HG03442 (cell line): ENCODE data around the gene TGFBR2.

Experiments used
- ATAC-seq: cut with Tn5 transposase; IDR thresholded peaks from one replicate; pipeline ENCODE4 v1.9.1; 2021; ENCODE audit warnings: mild to moderate bottlenecking, moderate library complexity; ENCODE audit not compliant: unreplicated experiment

The TGFBR2 gene

DNA sequence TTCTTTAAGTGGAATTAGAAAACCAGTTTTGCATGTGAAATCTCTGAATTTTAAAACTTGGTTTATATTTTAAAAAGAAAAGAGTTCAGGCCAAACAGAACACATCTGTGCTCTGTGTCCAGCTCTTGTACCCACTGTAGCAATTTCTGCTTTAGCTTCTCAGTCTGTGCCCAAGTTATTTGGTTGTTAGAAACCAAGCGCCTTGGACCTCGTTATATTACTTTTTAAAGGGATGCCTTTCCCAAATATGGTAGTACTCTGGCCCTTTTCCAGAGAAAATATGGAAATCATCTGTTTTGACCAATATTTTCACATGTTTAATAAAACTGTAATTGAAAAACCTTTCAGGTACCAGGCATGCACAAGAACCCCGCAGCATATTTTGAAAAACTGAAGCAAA lies 27.3 kb downstream of the TGFBR2 start:
- ATAC-seq = no peak

DNA sequence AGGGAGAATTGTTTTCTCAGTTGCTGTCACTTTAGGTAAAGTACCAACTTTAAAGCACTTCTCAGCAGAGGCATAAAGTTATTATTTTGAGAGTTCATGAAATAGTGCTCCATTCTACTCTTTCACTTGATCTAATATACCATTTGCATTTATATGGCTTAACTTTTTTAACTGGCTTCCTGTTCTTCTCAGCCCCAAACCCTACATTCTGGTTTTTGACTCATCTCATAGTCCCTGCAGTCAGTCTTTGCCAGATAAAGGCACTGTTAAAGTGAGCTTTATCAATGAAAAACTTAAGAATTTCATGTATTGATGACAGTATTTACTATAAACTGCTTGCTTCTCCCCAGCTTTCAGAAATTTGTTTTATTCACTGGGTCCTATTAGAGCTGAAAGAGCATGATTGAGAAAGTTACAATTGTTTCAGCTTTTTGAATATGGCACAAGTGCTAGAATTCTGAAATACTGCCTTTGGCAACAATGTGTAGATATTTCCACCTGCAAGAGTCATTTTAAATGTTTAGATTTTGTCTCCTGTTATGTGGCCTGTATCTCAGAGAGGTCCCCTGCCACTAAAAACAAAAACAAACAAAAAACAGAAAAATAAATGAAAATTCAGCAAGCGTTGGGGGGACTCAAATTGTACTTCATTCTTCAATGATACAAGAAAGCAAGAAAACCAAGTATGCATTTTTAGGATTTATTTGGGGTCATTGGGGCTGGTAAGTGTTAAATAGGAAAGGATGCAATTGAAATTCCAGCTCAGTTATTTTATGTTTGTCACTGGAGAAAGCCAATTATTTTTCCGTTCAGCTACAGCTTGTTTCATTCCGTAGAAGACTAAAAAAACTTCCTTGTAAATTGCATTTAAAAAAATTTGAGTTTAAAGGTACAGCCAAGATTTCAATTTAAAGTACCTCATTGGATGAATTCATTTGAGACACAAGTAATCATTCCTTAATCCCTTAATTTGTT lies 28.6 kb downstream of the TGFBR2 start:
- ATAC-seq = no peak

DNA sequence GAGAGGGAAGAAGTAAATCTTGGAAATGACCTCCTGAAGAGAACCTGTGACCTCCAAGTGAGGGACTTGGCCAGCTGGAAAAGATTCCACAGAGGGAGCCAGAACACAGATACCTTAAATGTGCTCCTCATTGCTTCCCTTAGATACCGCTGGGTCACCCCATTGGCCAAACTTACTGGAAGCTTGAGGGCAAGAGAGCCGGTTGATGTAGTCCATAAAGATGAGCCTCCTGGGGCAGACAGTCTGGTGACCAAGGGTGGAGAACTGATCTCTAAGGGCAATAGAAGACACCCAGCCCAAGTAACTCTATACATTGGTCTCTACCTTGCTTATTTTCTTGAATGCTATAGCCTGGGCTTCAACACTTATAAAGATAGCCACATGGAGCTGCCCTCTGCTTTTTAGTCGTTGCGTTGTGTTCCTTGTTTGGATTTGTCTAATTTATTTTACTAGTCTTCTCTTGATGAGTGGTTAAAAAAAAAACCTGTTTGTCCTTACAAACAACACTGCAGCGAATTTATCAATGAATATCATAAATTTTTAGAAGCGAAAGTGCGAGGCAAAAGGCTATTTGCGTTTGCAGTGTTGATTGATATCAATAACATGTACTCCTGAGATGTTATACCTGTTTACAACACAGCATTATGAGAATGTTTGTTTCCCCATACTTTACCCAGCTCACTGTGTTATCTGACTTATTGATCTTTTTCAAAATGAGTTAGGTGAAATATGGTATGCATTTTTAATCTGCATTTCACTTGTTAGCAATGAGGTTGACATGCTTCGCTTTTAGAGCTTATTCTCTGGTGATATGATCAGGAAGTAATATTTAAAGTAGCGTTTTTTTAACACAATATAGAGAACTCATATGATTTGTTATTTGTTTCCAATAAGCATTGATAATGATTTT lies 31.2 kb downstream of the TGFBR2 start:
- ATAC-seq = no peak

DNA sequence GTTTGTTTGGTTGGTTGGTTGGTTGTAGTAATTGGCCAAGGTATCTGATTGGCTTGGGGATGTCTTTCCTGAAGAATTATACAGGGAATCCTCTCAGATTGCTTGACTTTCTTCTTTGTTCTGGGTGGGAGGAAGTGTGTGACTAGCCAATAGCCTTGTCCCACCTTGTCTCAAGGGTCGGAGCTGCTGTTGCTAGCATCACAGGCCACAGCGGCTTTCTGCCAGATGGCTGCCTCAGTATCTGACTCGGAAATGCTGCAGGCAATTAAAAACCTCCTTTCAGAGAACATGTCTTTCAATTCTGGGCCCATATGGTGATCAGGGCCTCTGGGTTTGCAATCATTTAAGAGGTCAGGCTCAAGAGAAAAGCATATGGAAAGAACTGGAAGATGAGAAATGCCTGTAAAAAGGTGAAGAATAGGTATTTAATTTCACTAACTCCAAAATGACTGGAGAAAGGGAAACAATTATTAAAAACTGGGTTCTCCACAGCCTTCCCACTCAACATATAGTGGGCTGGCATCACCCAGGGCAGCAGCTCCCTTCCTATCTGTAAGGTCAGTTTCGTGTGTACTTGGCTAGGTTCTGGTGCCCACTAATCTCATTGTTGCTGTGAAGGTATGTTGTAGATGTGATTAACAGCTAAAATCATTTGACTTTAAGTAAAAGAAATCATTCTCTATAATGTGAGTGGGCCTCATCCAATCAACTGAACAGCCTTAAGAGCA lies 32.4 kb downstream of the TGFBR2 start:
- ATAC-seq = no peak

DNA sequence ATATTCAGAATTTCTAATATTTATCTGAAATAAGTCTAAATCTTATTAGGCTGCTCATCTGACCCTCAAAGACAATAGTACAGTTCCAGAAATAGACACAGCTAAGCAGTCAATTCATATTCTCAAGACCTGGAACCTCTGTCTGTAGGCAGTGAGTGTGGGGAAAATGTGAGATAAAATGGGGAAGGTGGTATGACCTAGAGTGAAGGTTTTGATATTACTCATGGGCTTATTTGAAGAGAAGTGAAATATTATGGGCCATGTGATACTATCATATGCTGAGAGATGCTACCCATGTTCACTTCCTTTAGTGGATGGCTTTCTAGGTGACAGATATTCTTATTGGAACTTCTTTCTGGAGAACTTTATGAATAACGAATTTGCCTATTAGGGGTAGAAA lies 33.5 kb downstream of the TGFBR2 start:
- ATAC-seq = peak; percentile 88

DNA sequence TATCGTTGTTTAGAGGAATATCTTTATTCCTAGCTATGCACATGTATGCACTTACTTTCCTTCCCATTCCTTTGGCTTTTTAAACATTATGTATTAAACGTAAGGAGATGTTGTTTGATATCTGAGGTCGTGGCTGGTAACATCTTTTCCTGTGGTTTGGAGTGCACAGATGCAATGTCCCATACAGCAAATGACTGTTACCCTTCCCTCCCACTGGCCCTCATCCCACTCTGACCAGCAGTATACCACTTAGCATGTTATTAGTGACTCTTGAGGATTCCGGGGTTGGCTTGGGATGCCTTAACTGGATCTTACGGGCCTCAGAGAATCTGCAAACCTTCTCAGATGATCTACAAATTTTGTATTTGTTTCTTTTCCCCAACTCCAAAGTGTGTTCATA lies 34.5 kb downstream of the TGFBR2 start:
- no peak for ATAC-seq

DNA sequence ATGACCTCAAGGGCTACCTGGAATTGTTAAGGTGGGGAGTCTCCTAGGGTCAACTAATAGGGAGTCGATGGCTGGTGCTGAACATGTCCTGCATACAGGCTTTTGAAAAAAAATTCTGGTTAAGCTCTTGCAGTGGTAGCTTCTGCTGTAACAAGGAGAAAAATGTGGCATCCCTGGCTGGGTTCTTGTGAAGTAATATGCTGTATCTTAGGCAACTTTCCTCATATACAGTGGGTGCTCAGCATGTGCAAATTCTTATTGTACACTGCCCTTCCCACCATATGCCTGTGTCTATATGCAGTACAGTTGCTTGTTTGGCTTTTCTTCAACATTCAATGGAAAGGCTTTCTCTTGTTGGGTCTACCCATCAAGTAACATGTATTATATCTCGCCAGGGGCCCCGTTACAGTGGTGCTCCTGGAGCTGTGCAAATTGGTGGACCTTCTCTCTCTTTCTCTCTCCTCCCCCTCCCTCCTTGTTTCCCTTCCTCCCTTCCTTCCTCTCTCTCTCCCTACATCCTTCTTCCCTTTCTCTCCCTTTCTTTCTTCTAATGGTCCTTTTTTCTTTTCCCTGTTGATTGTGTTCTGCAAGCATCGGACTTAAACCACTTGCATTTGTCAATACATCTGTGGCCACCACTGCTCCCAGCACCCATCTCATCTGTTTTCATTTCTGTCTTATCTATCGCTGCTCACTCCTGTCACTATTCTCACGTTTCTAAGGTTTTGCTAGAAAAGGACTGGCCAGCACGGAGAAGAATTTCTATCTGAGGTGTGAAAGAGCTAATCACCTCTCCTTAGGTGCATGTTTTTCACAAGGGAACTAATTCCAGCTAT lies 35.2 kb downstream of the TGFBR2 start:
- ATAC-seq = no peak

DNA sequence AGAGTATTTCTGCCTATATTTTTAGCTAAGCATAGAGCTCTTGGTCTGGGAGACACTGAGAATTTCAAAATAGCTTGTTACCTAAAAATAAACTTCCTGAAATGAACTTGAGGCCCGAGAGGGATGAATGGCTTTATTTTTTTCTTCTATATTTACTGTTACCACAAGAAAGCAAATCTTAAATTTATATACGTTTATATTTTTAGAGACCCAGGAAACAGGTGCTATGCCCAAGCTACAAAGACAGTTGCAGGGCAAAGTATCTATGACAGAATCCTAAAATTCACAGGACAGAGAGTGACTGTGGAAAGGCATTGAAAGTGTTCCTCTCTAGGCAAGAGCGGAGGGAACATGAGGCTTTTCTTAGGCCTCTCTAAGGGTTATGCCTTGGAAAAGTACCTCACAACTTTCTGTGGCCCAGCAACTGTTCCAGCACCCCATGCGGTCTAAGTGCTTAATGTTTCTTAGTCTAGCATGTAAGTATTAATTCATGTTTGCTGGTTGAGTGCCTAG lies 36.5 kb downstream of the TGFBR2 start:
- ATAC-seq = no peak

DNA sequence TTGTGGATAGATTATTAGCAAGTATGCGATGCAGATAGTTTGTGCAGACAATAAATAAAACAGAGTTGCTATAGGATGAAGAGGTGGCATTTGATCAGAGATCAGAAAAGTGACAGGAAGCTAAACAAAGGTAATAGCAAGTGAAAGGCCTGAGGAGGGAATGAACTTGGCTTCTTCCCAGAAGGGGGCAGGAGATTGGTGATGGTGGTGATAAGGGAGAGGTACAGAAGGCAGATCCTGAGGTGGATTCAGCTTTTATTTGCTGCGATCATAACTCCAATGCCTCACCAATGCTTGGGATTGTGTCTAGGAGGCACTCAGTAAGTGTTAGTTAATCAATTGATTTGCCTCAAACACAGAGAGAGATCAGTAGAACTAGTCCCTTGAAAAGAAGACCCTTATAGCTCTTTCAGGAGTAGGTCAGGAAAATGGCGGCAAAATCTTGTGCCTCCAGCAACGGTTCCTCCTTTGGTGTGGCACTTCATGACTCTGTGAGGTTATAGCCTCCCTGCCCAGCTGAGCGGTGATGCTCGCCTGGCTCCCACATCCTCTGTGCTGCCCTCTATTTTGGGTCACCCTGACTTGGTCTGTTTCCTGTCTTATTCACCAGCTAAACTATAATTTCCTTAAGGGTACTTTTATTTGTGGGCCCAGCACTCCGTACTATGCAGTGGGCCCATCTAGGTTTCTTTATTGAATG lies 37.5 kb downstream of the TGFBR2 start:
- no peak for ATAC-seq

DNA sequence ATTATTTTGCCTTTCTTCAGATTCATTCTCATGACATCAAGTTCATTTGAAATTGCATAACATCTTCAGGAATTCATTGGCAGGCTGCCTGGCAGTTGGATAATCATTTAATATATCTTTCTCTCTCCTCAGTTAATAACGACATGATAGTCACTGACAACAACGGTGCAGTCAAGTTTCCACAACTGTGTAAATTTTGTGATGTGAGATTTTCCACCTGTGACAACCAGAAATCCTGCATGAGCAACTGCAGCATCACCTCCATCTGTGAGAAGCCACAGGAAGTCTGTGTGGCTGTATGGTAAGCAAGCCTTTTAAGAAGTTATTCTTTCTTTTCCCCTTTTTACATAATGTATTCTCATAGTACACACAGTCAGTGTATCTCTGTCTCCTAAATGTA lies 38.2 kb downstream of the TGFBR2 start:
- ATAC-seq = peak; percentile 52

DNA sequence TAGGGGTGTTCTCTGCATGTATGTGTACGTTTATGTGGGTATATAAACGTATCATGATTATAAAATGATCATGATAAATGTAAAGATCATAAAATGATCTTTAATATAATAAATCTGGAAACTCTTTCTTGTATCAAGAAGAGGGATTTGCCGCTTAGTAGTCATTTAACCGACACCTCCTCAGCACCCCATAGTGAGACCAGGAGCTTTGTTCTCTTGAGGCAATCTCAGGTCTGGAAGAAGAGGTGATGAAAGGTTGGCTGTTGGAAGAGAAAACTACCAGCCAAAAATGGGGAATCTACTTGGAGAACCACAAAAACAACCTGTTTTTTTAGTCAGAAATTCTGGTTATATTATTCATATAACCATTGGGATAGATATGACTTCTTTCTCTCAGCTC lies 38.7 kb downstream of the TGFBR2 start:
- no peak for ATAC-seq

DNA sequence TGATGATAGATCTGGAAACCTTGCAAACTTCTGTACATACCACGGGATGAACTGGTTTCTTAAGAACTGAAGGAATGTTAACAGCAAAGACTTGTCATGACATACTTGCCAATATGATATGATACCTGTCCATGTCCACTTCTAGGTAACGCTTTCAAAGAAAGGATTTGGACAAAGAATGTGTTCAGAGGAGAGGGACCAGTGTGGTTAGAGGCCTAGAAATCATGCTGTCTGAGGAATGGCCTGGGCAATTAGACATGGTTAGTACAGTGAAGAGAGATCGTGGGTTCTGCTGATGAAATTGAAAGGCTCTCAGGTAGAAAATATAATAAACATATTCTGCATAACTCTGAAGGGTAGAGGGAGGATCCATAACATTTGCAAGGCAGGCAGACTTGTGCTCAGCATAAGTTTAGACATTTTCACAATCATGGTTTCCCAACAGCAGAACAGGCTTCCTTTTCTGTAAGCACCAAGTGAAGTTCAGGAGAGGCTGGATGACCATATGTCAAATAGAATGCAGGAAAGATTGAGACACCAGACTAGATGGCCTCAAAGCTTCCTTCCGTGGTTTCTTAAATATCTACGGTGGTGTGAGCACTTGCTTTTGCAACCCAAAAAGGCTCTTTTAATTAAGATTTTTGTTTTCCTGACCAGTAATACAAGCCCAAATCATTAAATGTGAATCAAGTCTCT lies 39.9 kb downstream of the TGFBR2 start:
- no peak for ATAC-seq

DNA sequence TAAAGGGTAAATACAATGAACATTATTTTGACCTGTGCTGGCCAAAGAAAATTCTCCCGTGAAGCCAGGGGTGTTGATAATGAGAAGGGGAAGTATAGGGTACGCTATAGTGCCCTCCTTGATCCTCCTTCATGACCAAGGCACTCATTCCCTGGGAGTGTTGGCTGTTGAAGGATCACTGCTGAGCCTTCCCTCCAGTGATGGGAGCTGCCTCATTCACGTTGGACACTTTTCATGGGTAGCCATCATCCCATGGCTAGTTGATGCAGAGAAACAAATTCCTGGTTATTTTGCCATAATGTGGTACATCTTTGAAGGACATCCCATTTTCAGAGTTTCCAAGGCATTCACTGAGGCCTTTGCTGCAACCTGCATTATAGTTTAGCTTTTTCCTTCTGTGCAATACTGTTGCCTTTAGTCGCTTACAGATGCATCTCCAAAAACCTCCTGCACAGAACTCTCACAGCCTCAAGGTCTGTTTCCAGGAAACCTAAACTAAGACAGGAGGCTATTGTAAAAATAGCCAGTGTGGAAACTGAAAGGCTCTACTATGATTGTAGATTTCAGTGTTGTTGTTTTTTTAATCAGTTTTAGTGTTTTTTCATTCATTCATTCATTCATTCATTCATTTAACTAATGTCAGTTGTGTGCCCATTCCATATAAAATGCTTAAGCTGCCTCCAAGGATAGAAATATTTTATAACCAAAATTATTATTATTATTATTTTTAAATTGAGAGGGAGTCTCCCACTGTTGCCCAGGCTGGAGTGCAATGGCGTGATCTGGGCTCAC lies 40.8 kb downstream of the TGFBR2 start:
- no peak for ATAC-seq

DNA sequence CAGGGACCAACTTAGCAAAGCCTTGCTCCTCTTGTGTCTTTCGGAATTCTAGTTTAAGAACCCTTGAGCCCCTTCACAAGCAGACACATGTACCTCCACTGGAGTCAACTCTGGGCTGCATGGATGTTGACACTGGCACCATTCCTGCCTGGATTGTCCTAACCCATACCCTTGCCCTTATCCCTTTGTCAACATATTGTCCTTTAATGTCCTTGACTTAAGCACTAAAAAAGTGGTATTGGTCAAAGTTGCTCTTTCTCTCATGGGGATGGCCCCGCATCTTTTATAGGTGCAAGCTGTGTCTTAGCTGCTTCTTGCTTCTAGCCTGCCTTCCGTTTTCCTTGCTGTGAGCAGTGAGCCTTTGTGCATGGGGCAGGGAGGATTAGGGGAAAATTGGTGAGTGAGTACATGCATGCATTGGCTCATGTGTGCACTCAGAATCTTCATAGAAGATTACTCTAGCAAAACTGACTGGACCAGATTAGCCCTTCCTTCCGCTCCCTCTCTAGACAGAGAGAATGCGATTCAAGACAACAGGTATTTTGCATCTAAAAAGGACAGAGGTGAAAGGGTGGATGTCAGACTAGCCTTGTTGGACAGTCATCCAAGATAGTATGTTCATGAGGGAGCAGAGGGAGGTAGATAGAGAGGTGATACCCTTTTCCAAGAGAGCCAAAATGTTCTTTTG lies 42.4 kb downstream of the TGFBR2 start:
- no peak for ATAC-seq

DNA sequence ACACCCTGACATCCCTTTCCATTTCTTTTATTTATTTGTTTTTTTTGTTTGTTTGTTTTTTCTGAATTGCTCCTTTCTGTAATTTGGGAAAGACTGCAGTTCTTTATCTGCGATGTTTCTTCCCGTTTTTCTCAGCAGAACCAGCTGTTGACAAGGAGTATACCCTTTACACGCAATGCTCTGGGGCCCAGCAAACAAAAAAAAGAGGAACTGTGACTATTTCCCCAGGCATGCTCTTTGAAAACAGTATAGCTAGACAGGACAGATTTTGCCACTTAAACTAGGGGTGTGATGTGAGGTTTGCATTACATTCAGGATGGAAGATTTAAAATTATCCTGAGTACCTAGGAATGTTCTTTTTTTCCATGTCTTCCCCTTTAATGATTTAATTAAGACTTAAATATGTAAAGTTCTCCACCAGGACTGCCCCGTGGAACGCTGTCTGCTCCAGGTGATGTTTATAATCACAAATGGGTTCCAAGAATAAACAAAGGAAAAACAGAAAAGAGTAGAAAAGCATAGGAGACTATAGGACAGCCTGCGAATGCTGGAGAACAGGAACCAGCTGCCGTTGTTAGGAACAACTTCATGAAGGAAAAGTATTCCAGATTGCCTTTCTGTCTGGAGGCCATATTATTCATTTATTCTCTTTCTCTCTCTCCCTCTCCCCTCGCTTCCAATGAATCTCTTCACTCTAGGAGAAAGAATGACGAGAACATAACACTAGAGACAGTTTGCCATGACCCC lies 43.3 kb downstream of the TGFBR2 start:
- ATAC-seq = peak; percentile 65

DNA sequence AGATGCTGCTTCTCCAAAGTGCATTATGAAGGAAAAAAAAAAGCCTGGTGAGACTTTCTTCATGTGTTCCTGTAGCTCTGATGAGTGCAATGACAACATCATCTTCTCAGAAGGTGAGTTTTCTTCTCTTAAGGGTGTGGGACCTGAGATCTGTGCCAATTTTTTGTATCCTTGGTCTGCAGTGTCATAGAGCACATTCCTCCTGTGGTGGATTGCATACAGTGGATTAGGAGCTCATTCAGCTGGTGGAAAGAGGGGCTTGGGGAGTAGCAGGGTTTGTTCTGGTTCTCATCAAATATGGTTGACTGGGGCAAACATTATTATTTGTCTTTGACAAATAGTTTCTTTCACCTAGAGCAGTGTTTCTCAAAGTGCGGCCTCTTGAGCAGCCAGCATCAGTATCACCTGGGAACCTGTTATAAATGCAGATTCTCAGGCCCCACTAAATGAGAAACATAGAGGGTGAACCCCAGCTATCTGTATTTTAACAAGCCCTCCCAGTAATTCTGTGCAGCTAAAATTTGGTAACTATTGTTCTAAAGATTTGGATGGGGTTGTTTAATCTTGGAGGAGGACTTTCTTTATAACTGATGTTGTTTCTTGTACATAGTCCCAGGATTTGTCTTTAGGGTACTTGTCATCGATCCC lies 44.1 kb downstream of the TGFBR2 start:
- ATAC-seq = no peak
